Erythroblast (primary cell): Measurements from ENCODE around the gene CALML6.

Experiments
- DNase-seq, 2 experiments: peaks; one replicate each; lab custom pipeline; 2025; lab: John Stamatoyannopoulos, UW
- GATA1 ChIP-seq: IDR thresholded peaks from 2 replicates; pipeline ENCODE4 v1.6.1; 2011; ENCODE audit warnings: low read depth, mild to moderate bottlenecking, control low read depth, low read length, moderate library complexity
- POLR2A ChIP-seq: IDR thresholded peaks from 2 replicates; pipeline ENCODE4 v1.6.1; 2011; ENCODE audit warnings: mild to moderate bottlenecking, low read length

CALML6 gene

DNA sequence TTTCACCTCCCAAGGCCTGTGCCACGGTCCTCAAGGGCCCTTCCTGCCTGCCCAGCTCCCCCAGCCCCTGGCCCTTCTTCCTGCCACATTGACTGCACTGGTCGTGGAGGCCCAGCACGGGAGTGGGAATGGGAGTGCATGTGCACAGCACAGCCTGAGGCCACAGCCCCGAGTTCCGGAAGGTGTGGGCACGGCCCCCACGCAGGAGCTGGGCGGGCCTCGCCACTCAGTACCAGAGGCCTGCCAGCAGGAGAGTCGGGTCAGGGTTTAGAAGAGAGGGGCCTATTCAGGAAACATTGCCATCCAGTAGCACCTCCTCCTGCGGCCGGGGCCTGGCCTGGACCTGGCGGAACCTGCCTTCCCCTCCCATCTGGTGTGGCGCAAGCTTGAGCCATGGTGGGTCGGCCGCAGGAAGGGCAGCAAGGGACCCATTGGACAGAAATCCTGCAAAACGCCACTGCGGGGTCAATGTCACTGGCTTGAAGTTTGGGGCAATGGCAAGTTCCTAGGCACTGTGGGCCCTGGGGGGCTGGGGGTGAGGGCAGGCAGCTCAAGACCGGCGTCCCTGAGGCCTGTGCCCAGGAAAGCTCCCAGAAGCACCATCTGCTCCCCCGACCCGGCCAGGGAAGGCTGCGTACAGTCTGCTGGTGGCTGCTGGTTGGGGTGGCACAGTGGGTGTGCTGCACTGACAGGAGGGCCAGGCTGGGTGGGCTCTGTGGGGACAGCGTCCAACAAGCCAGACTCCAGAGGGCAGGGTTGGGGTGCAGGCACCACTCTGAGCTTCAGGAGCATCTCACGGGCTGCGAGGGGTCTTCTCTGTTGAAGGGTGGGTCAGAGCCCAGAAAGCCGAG lies 5.8 kb downstream of the CALML6 start:
- no peak for TF ChIP-seq POLR2A
- no peak for TF ChIP-seq GATA1
- DNase-seq = no peak

DNA sequence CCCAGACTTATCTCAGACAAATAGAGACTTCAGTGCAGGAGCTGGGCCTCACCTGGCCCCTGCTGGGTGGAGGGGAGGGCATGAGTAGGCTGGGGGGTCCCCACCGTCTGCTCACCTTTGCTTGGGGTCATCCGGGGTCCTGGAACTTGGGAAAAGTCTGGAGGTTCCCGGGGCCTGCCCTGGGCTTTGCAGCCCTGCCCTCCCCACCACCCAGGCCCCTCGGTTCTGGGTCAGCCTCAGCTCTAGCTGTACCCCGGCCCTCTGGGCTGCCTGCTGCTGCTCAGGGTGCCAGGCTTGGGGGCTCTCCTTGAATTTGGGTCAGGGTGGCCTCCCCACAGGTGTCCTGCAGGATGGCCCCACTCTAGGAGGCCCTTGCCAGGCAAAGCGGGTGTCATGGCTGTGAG lies 6.4 kb downstream of the CALML6 start:
- TF ChIP-seq GATA1 (no peak), POLR2A (no peak)
- DNase-seq = no peak

DNA sequence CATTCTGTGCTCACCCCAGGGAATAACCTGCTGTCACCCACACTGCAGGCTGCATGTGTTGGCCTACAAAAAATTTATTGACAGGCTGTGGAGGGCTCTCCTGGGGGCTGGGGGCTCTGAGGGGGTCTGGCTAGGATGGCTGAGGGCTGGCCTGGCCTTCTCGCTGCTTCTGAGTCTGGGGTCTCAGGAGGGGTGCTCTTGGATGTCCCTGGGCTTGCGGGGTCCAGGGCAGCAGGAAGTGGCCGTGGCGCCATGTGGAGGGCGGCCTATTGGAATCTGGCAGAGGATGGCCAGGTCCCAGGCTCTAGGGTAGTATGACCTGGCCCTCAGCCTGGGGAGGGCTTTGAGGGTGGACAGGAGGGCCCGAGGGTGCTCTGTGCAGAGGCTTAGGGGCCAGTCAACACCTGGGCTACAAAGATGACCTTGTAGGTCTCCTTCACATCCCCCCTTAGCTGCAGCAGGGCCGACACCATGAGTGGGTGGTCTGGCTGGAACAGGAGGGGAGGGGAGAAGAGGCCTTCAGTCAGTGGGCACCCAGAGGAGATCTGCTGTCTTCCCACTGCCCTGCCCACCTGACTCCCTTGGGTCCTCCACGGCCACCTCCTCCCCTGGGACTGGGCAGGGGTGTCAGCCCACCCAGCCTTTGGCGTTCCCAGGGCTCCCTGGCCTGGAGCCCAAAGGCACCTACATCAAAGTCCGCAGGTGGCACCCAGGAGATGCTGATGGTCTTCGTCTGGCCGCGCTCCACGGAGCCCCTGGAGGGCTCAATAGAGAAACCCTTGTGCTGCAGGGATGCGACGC lies 7.0 kb downstream of the CALML6 start:
- TF ChIP-seq POLR2A (no peak), GATA1 (no peak)

DNA sequence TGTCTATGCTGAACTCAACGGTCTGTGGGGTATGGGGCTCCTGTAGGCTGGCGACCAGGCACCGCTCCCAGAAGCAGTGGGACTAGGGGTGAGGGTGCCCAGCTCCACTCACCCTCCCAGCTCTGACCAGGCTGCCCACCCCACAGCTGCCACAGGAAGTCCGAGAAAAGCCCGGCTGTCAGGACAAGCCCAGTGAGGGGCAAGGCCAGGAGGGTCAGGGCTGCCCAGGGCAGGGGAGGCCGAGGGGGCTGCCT lies 7.6 kb downstream of the CALML6 start:
- TF ChIP-seq GATA1 (no peak), POLR2A (no peak)
- DNase-seq = no peak

More for the DNA sequence above, 7.0 kb downstream of the CALML6 start:
- DNase-seq = no peak

DNA sequence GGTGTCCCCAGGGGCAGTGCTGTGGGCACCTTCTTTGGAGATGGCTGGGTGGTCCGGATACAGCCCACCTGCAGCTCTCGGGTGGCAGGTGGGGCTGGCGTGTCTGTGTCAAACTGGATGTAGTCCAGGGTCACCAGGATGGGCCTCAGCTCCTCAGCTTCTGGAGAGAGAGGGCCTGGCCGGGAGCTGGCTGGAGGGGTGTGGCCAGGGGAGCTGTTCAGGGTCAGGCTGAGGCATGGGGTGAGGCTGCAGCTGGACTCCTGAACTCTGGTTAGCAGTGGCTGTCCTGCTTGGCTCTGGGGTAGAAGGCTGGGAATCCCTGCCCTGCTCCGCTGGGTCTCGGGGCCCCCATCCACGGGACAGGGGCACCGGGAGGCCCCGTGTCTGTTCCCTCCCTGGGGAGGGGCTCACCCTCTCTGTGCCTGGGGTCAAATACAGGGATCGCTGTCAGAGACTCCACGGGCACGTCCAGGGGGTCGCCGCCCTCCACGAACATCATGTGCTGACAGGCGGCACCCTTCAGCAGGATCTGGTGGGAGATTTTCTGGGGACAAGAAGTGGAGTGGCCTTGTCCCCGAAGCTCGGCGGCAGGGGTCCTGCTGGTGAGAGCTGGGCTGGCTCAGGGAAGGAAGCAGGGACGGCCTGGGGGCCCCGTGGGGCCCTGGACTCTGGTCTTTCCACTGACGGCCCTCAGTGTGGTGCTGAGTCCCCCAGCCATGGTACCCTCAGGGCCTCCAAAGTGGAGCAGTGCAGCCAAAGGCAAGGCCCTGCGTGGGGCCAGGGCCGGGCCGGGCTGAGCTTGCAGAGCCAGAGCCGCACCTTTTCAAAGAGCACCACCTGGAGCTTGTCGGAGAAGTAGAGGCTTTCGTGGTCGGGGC lies 8.1 kb downstream of the CALML6 start:
- TF ChIP-seq GATA1 (no peak), POLR2A (no peak)
- DNase-seq = no peak

DNA sequence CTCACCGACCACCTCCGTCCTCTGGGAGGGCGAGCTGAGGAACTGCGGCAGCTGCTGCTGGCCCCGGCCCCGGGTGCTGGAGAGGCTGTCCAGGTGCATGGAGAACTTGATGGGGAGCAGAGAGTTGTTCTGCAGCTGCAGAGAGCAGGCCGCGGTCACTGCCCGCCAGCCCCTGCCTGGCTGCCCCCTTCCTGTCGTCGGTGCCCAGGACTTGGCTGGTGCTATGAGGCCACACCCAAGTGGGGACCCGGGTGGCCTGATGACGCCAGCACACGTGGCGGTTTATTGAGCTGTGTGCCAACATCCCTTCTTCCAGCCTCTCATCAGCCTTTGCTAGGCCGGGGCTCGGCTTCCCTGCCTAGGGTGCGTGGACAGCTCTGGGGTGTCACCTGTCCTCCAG lies 9.3 kb downstream of the CALML6 start:
- TF ChIP-seq POLR2A (no peak), GATA1 (no peak)
- DNase-seq = no peak

DNA sequence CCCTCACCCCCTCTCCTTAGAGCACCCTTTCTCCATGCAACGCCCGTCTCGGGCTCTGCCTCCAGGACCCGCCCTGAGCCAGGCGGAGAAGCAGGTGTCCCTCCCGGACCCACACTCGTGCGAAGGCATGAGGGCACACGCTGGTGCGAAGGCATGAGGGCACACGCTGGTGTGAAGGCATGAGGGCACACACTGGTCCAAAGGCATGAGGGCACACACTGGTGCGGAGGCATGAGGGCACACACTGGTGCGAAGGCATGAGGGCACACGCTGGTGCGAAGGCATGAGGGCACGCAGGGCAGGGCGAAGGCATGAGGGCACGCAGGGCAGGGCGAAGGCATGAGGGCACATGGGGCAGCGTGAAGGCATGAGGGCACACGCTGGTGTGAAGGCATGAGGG lies 9.8 kb downstream of the CALML6 start:
- no peak for TF ChIP-seq GATA1
- no peak for TF ChIP-seq POLR2A
- DNase-seq = no peak

DNA sequence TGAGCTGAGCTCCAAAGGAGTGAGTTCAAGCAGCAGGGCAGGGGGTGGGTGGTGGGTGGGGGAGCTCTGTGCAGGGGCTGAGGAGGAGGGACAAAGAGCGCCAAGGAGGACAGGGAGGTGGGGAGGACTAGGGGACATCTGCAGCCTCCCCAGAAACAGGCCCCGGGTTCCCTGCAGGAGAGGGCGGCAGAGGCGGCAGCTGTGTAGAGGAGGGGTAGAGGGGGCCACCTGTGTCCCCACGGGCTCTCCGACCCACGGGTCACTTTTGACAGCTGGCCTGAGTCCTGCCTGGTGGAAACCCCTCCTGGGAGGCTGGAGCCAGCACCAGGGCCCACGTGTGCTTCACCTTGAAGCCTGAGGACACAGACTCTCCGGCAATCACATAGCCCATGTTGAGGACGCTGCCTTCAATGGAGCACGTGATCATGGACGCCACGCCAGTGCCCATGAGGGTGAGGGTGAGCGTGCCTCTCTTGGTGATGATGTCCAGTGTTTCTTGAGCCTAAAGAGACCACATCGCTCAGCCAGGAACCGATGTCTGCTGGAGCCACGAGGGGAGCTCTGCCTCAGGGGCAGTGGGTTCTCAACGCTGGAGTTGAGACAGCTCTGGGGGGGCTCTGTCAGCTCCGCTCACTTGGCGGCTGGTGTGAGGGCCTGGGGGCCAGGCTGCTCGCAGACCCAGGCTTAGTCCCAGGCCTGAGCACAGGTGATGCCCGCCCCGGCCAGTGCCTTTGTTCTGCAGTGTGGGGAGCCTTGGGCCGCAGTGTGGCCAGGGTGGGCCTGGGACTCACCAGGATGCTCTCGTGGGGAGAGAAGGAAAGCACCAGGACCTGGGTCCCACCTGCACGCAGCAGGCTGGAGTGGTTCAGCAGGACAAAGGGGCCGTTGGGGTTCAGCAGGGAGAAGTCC lies 10.6 kb downstream of the CALML6 start:
- no peak for DNase-seq
- no peak for TF ChIP-seq GATA1
- TF ChIP-seq POLR2A = no peak

DNA sequence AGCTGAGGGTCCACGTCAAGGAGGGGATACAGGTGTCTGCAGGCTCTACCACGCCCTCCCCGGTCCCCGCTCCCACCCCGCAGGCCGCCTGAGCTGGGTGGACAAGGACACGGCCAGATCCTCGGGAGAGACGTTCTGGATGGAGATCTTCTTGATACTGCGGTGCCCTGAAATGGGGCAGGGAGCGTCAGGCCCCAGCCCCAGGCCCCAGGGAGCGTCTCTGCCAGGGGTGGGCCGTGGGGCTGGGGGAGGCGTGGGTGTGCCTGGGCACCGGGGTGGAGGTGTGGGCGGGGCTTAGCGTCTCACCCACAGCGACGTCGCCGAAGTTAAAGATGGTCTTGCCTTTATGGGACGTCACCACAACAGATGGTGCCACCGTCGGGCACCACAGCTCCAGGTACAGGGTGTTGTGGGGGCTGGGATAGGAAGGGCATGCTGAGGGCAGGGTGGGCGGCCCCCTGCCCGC lies 11.3 kb downstream of the CALML6 start:
- DNase-seq = no peak
- TF ChIP-seq GATA1 (no peak), POLR2A (no peak)

DNA sequence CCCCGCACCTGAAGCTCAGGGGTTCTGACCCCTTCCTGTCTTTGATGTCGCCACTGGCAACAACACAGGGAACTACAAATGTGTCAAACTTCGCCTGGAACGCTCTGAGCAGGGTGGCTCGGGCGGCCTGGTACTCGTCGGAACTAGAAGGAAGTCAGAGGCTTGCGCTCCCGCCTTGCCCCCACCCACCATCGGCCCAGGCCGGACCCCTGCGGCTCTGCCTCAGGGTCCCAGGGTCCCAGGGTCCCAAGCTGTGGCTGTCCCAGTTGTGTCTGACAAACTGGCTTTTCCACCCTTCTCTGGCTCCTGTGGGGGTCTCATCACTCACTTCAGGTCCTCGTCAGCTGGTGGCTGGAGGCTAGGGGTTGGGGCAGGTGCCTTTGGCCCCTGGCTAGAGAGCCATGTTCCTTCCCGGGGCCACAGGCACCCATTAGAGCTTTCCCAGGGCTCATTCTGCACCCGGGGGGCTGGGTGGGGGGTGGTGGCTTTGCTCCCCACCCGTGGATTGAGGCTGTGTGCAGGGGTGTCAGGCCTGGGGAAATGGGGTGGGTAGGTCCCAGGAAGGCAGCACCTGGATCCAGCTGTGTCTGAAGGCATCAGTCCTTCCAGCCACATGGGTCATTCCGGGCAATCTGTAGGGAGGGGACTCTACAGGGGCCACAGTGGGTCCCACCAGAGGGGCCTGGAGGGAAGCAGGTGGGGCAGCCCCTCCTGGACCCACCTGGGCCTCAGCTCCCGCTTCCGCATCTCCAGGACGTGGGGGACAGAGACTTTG lies 12.0 kb downstream of the CALML6 start:
- TF ChIP-seq POLR2A (no peak), GATA1 (no peak)
- DNase-seq = no peak

DNA sequence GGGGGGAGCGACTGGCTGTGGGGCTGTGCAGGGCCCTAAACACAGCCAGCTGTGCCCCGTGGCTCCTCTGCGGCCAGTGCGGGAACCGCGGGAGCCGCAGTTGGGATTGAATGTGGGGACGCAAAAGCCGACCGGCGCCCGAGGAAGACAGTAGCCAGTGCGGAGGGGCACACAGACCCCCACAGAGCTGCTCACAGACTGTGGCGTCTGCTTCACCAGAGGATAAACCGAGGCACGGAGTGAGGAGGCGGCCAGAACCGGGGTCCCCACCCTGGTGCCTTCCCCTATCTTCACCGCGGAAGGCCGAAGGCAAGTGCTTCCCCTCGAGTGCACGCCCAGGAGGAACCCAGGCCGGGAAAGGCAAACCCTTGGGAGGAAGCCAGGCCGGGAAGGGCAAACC lies 12.7 kb downstream of the CALML6 start:
- DNase-seq = no peak
- TF ChIP-seq GATA1 (no peak), POLR2A (no peak)

DNA sequence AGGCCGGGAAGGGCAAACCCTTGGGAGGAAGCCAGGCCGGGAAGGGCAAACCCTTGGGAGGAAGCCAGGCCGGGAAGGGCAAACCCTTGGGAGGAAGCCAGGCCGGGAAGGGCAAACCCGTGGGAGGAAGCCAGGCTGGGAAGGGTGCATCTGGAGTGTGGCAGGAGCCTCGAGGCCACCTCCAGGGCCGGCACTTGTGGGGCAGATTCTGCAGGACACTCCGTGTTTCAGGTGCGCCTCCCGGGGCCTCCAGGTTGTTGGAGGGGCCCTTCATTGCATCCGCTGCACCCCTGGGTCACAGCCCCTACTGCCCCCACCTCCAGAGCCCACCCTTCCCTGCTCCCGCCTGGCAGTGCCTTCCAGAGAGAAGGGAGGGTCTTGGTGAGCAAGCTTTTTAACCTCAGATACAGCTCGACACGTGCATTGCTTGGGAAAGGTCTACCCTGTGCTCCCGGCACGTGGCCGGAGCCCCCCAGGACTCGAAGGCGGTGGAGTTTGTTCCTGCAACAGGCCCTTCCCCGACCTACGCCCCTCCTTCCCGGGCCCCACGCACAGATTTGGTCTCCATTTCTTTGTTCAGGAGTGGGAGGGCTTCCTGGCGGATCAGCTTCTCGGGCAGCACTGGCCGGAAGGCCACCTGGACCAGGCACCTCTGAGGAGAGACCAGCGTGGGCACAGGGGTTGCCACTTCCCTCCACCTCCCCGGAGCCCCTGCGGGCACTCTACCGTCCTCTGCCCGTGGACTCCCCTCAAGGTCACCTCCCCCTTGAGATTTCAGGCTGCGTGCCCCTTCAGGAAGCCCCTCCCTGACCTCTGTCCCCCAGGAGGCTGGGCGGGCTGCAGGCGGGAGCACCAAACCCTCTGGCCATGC lies 13.4 kb downstream of the CALML6 start:
- TF ChIP-seq GATA1 (no peak), POLR2A (no peak)
- DNase-seq = no peak
